Neuronal stem cell (in vitro differentiated cells): ENCODE measurements around the gene CERS3.

Experiments used
- DNase-seq: peaks from one replicate; pipeline ENCODE4 v3.0.0-alpha.2; 2013; ENCODE audit warnings: low spot score
- H2AFZ ChIP-seq: one replicate; pipeline ENCODE4 v1.6.1; 2013; ENCODE audit warnings: mild to moderate bottlenecking, low read length, inconsistent platforms
- H2AK5ac ChIP-seq: 2 replicates; pipeline ENCODE4 v1.6.1; 2013; ENCODE audit warnings: low read depth, mild to moderate bottlenecking, inconsistent platforms, low read length, moderate library complexity, mixed read lengths
- H2BK120ac ChIP-seq: 2 replicates; pipeline ENCODE4 v1.6.1; 2013; ENCODE audit warnings: low read depth, mild to moderate bottlenecking, inconsistent platforms, low read length, moderate library complexity, mixed read lengths
- H2BK12ac ChIP-seq: one replicate; pipeline ENCODE4 v1.6.1; 2013; ENCODE audit warnings: low read length, inconsistent platforms
- H2BK15ac ChIP-seq: 2 replicates; pipeline ENCODE4 v1.6.1; 2013; ENCODE audit warnings: mild to moderate bottlenecking, low read length, inconsistent platforms, mixed read lengths
- H2BK5ac ChIP-seq: one replicate; pipeline ENCODE4 v1.6.1; 2013; ENCODE audit warnings: inconsistent platforms, mild to moderate bottlenecking, low read length, moderate library complexity
- H3K14ac ChIP-seq: one replicate; pipeline ENCODE4 v1.6.1; 2013; ENCODE audit warnings: low read length, inconsistent platforms
- H3K18ac ChIP-seq: 2 replicates; pipeline ENCODE4 v1.6.1; 2013; ENCODE audit warnings: low read length, inconsistent platforms
- H3K23ac ChIP-seq: 2 replicates; pipeline ENCODE4 v1.6.1; 2013; ENCODE audit warnings: low read depth, mild to moderate bottlenecking, mixed read lengths, low read length, inconsistent platforms; ENCODE audit not compliant: poor library complexity
- H3K27ac ChIP-seq: replicated peaks from 3 replicates; pipeline ENCODE4 v1.5.1; 2013; ENCODE audit warnings: low read length, inconsistent platforms
- H3K27me3 ChIP-seq, 3 experiments: 2 replicates each; pipeline ENCODE4 v1.6.1; 2013; ENCODE audit warnings: low read length in 3 of 3, mild to moderate bottlenecking in 2 of 3, inconsistent platforms in 1 of 3, low read depth in 1 of 3, mixed read lengths in 1 of 3, moderate library complexity in 1 of 3; ENCODE audit not compliant: control insufficient read depth in 3 of 3, insufficient read depth in 3 of 3
- H3K36me3 ChIP-seq, 2 donors: replicated peaks in 1 of 2; 2 replicates each; pipeline ENCODE4 v1.6.1; 2013; ENCODE audit warnings: low read length in 2 of 2; ENCODE audit not compliant: control insufficient read depth in 2 of 2, insufficient read depth in 2 of 2
- H3K4ac ChIP-seq: 2 replicates; pipeline ENCODE4 v1.6.1; 2013; ENCODE audit warnings: inconsistent platforms, mild to moderate bottlenecking, low read length, moderate library complexity
- H3K4me1 ChIP-seq, 2 donors: 1 replicate in 1 of 2; 2 replicates in 1 of 2; pipeline ENCODE4 v1.6.1; 2013; ENCODE audit warnings: low read length in 2 of 2, low read depth in 1 of 2; ENCODE audit not compliant: control insufficient read depth in 2 of 2, insufficient read depth in 1 of 2
- H3K4me2 ChIP-seq: one replicate; pipeline ENCODE4 v1.6.1; 2013; ENCODE audit warnings: mild to moderate bottlenecking, low read length, inconsistent platforms; ENCODE audit not compliant: insufficient read depth, poor library complexity, severe bottlenecking
- H3K4me3 ChIP-seq, 2 donors: 2 replicates each; pipeline ENCODE4 v1.5.1; 2013; ENCODE audit warnings: low read length in 2 of 2, mild to moderate bottlenecking in 2 of 2, inconsistent platforms in 1 of 2, moderate library complexity in 1 of 2
- H3K79me1 ChIP-seq: one replicate; pipeline ENCODE4 v1.6.1; 2013; ENCODE audit warnings: low read depth, mild to moderate bottlenecking, inconsistent platforms, low read length, moderate library complexity
- H3K9ac ChIP-seq: one replicate; pipeline ENCODE4 v1.6.1; 2013; ENCODE audit warnings: mild to moderate bottlenecking, low read depth, low read length, inconsistent platforms; ENCODE audit not compliant: poor library complexity
- H3K9me3 ChIP-seq, 2 donors: replicated peaks in 1 of 2; 2 replicates each; pipeline versions ENCODE3 to v1.6.1; 2013; ENCODE audit warnings: low read length in 2 of 2, mild to moderate bottlenecking in 2 of 2, inconsistent platforms in 1 of 2, low read depth in 1 of 2, mixed read lengths in 1 of 2, moderate library complexity in 1 of 2; ENCODE audit not compliant: control insufficient read depth in 2 of 2, insufficient read depth in 1 of 2
- H4K8ac ChIP-seq: one replicate; pipeline ENCODE4 v1.6.1; 2013; ENCODE audit warnings: low read depth, mild to moderate bottlenecking, inconsistent platforms, low read length, moderate library complexity
- H4K91ac ChIP-seq: one replicate; pipeline ENCODE4 v1.6.1; 2013; ENCODE audit warnings: low read length, low read depth, mild to moderate bottlenecking, inconsistent platforms; ENCODE audit not compliant: poor library complexity
- WGBS, 2 donors: extraction: QIAGEN DNeasy Blood & Tissue Kit; methylation state at CpG; one replicate each; pipeline ENCODE4 v1.1.7; 2013; ENCODE audit warnings: missing lambda C conversion rate in 2 of 2, mixed read lengths in 1 of 2; ENCODE audit not compliant: insufficient read length in 2 of 2, insufficient replicate concordance in 1 of 2; ENCODE audit errors: extremely low coverage in 2 of 2; 5-methylcytosine and 5-hydroxymethylcytosine counted together

The CERS3 gene

DNA sequence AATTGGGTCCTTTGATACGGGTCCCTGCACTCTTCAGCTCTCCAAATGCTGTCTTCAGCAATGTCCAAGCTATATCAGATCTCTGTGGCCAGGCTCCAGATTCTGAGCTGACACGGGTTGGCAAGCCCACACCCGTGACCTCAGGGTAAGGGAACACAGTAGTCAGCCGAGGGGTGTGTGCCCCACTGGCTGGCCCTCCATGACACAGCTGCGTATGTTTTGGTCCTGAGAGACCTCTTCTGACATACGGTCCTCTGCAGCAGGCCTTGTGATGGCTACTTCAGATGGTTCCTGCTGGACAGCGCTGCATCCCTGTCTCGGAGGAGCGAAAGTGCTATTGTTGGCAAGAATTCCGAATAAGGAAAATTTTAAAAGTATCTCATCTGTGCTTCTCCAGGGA is 101.8 kb downstream of the CERS3 start:
- no peak overlapping the region for H3K4me2 ChIP-seq
- H3K27me3 ChIP-seq = no peaks in the 10 kb centered on the region
- no peak for DNase-seq
- H4K91ac ChIP-seq = no peak overlapping the region
- H2BK5ac ChIP-seq = no peak overlapping the region
- no peak overlapping the region for H3K9ac ChIP-seq
- H3K36me3 ChIP-seq = no peaks in the 10 kb centered on the region
- H2BK15ac ChIP-seq = no peak overlapping the region
- no peak overlapping the region for H3K14ac ChIP-seq
- no peaks in the 10 kb centered on the region for H3K79me1 ChIP-seq
- H3K27ac ChIP-seq = no peak overlapping the region
- no peak overlapping the region for H4K8ac ChIP-seq
- WGBS, 2 donors = no CpG with 5 or more reads among the region's 10 CpGs
- H3K18ac ChIP-seq = no peak overlapping the region
- H3K4ac ChIP-seq = no peak overlapping the region
- H2BK12ac ChIP-seq = no peak overlapping the region
- H3K4me3 ChIP-seq = no peak overlapping the region
- H3K4me1 ChIP-seq = no peaks in the 10 kb centered on the region
- peaks cover 0 to 5% of the 10 kb centered on the region in 2 donors for H3K9me3 ChIP-seq
- no peak overlapping the region for H2AFZ ChIP-seq
- no peak overlapping the region for H2AK5ac ChIP-seq
- H2BK120ac ChIP-seq = no peak overlapping the region
- H3K23ac ChIP-seq = no peak overlapping the region

DNA sequence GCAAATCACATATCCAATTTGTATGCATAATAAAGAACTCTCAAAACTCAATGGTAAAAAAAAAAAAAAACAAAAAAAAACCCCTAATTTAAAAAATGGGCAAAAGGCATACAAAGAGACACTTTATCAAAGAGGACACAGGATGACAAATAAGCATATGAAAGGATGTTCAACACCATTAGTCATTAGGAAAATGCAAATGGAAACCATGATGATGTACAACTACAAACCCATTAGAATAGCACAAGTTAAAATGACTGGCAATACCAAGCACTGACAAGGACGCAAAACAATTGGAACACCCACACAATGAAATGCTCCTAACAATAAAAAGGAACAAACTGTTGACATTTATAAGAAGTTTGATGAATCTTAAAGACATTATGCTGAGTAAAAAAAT is 123.6 kb downstream of the CERS3 start:
- Histone ChIP-seq H3K4me3 (no peak overlapping the region), H3K18ac (no peak overlapping the region), H4K91ac (no peak overlapping the region), H2AK5ac (no peak overlapping the region), H3K9me3 (peaks cover 0 to 6% of the 10 kb centered on the region in 2 donors), H3K27me3 (no peaks in the 10 kb centered on the region), H3K14ac (no peak overlapping the region), H4K8ac (no peak overlapping the region), H3K79me1 (no peaks in the 10 kb centered on the region), H2BK15ac (no peak overlapping the region), H2BK5ac (no peak overlapping the region), H3K4me1 (no peaks in the 10 kb centered on the region), H3K36me3 (no peaks in the 10 kb centered on the region), H3K27ac (no peak overlapping the region), H3K4me2 (no peak overlapping the region), H2AFZ (no peak overlapping the region), H3K9ac (no peak overlapping the region), H3K23ac (no peak overlapping the region), H2BK120ac (no peak overlapping the region), H3K4ac (no peak overlapping the region), H2BK12ac (no peak overlapping the region)
- WGBS, 2 donors = no CpG with 5 or more reads among the region's 1 CpG
- no peak for DNase-seq

DNA sequence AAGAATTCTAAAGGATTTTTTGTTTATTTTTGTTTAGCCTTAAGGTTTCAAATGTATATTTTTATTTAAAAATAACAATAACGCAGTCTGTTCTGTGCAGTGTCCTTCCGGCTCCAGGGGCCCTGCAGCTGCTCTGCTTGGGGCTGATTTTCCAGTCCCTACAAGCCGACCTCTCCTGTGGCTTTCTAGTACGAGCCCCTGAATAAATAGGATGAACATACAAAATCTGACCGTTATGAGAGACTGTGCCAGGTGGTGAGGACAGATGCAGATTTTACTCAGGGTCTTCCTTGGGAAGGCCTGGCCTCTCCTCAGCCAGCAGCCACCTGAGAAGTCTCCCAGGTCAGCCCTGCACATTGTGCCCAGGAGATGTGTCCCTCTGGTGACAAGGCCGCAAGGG is 127.8 kb downstream of the CERS3 start:
- no peak overlapping the region for H4K91ac ChIP-seq
- WGBS, 2 donors = no CpG with 5 or more reads among the region's 6 CpGs

DNA sequence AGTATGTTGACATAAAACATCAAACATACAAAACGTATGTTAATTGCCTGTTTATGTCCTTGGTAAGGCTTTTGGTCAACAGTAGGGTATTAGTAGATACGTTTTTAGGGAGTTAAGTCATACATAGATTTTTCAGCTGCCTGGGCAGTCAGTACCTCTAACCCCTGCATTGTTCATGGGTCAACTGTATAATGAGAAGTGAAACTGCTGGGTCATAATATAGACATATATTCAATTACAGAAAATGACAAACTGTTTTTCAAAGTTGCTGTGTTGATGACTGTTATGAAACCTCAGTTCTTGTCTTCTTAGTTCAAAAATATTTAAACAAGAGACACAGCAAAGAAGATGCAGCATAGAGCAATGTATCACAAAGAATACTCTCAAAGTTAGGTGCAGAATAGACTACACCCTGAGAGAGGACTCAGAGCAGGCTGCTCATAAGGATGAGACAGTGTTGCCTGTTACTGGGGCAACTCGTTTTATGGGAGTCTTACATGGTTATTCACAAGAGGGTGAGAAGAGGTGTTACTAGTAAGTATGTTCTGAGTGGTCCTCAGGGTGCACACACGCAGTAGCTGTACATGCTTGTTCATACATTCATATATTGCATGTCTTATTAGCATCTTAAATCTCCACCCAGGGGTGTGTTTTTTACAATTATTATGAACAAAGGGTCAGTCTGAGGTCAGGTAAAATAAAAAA is 133.9 kb downstream of the CERS3 start:
- no peak overlapping the region for H3K18ac ChIP-seq
- H2BK120ac ChIP-seq = no peak overlapping the region
- no peak overlapping the region for H2BK5ac ChIP-seq
- no peak overlapping the region for H3K14ac ChIP-seq
- H3K9me3 ChIP-seq = no peaks in the 10 kb centered on the region
- no peak overlapping the region for H2BK12ac ChIP-seq
- H3K79me1 ChIP-seq = no peaks in the 10 kb centered on the region
- H3K4me1 ChIP-seq = no peaks in the 10 kb centered on the region
- no peaks in the 10 kb centered on the region for H3K36me3 ChIP-seq
- no peak for DNase-seq
- H3K27me3 ChIP-seq = no peaks in the 10 kb centered on the region
- no peak overlapping the region for H3K9ac ChIP-seq
- H3K27ac ChIP-seq = no peak overlapping the region
- no peak overlapping the region for H2AFZ ChIP-seq
- no peak overlapping the region for H2AK5ac ChIP-seq
- no peak overlapping the region for H2BK15ac ChIP-seq
- no CpG with 5 or more reads among the region's 4 CpGs for WGBS, 2 donors
- H4K8ac ChIP-seq = no peak overlapping the region
- H3K4me2 ChIP-seq = no peak overlapping the region
- H4K91ac ChIP-seq = no peak overlapping the region
- H3K23ac ChIP-seq = no peak overlapping the region
- no peak overlapping the region for H3K4ac ChIP-seq
- no peak overlapping the region for H3K4me3 ChIP-seq

More for the DNA sequence above, 127.8 kb downstream of the CERS3 start:
- Histone ChIP-seq H3K27me3 (no peaks in the 10 kb centered on the region), H2BK15ac (no peak overlapping the region), H2AK5ac (no peak overlapping the region), H2BK5ac (no peak overlapping the region), H3K79me1 (no peaks in the 10 kb centered on the region), H3K18ac (no peak overlapping the region), H2BK120ac (no peak overlapping the region), H3K36me3 (no peaks in the 10 kb centered on the region), H3K4ac (no peak overlapping the region), H4K8ac (no peak overlapping the region), H3K4me3 (no peak overlapping the region), H3K23ac (no peak overlapping the region), H3K9me3 (peaks cover 0 to 3% of the 10 kb centered on the region in 2 donors), H3K27ac (no peak overlapping the region), H3K9ac (no peak overlapping the region), H3K4me1 (no peaks in the 10 kb centered on the region), H2AFZ (no peak overlapping the region), H2BK12ac (no peak overlapping the region), H3K14ac (no peak overlapping the region), H3K4me2 (no peak overlapping the region)
- DNase-seq = no peak
